SK-N-SH (cell line): ENCODE results near the gene KRAS.

ENCODE experiments used
- ELF1 ChIP-seq: IDR thresholded peaks from 2 replicates; pipeline ENCODE4 v1.4.0; 2012
- EP300 ChIP-seq, 2 experiments: IDR thresholded peaks; 2 replicates each; pipeline versions ENCODE4 v1.4.0 to v1.6.1; 2012; ENCODE audit warnings: borderline replicate concordance in 1 of 2, low read depth in 1 of 2, low read length in 1 of 2
- EZH2phosphoT487 ChIP-seq: fragments of 200-600 bp; sonication (generic); IDR thresholded peaks from 2 replicates; pipeline ENCODE4 v1.6.1; 2017; ENCODE audit warnings: low read depth, mixed run types, mild to moderate bottlenecking, antibody characterized with exemption, moderate library complexity, borderline replicate concordance
- GATA2 ChIP-seq: sonication (generic); formaldehyde crosslinking; IDR thresholded peaks from 2 replicates; pipeline ENCODE4 v1.5.0; 2020; ENCODE audit warnings: mild to moderate bottlenecking, missing genetic modification reagents
- JUND ChIP-seq: IDR thresholded peaks from 2 replicates; pipeline ENCODE4 v1.4.0; 2012
- NFIC ChIP-seq: IDR thresholded peaks from 2 replicates; pipeline ENCODE4 v1.4.0; 2012; ENCODE audit warnings: borderline replicate concordance
- NRF1 ChIP-seq: IDR thresholded peaks from 2 replicates; pipeline ENCODE4 v1.6.1; 2012; ENCODE audit warnings: low read depth, mild to moderate bottlenecking, low read length
- POLR2AphosphoS5 ChIP-seq: IDR thresholded peaks from 2 replicates; pipeline ENCODE4 v1.6.1; 2012; ENCODE audit warnings: low read depth, low read length
- RAD21 ChIP-seq: IDR thresholded peaks from 2 replicates; pipeline ENCODE4 v1.6.1; 2012; ENCODE audit warnings: mild to moderate bottlenecking, low read length
- RCOR1 ChIP-seq: fragments of 150-350 bp; IDR thresholded peaks from 2 replicates; pipeline ENCODE4 v1.6.1; 2017; ENCODE audit warnings: antibody characterized with exemption, low read length
- RFX5 ChIP-seq: IDR thresholded peaks from 2 replicates; pipeline ENCODE4 v1.6.1; 2012; ENCODE audit warnings: mild to moderate bottlenecking, improper control_type of control experiment, low read length
- YY1 ChIP-seq: IDR thresholded peaks from 2 replicates; pipeline ENCODE4 v1.4.0; 2012; ENCODE audit warnings: low read depth, mild to moderate bottlenecking
- TF ChIP-seq, protein P1 (sequence below): fragments of 200-600 bp; sonication (generic); IDR thresholded peaks from 2 replicates; pipeline ENCODE4 v1.6.1; 2017; ENCODE audit warnings: antibody characterized with exemption, mild to moderate bottlenecking, moderate library complexity
- TF ChIP-seq, protein P2 (sequence below): IDR thresholded peaks from 2 replicates; pipeline ENCODE4 v1.4.0; 2012; ENCODE audit warnings: low read depth

DNA sequence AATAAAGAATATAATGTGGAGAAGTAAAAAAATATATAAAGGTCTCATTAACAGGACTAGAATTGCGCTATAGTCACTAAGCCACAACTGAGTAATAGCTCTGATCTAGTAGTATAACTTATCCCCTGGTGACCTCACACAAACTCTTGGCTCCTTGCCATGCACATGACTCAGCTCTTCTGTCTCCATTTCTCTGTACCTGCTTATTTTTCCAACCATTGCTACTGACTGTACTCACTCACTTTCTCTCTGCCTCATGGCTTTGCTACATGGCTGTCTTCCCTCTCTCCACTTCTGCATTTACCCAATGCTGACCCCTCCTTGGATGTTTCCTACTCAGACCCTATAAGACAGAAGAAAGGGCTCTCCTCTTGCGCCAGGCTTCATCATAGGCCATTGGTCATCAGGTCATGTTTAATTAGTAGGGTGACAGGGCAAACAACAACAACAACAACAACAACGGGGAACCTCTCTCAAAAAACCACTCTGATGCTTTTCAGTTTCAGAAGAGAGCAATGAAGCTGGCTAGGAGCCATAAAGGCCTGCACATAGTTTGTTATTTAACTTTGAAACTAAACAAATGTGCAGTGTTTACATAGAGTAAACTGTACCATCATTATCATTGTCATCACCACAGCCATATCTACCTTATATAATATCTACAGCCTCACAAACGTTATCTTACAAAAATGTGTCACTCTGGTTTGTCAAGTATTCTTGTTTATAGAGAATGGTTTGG is 25.6 kb upstream of the KRAS start:
- TF ChIP-seq, protein P1, sequence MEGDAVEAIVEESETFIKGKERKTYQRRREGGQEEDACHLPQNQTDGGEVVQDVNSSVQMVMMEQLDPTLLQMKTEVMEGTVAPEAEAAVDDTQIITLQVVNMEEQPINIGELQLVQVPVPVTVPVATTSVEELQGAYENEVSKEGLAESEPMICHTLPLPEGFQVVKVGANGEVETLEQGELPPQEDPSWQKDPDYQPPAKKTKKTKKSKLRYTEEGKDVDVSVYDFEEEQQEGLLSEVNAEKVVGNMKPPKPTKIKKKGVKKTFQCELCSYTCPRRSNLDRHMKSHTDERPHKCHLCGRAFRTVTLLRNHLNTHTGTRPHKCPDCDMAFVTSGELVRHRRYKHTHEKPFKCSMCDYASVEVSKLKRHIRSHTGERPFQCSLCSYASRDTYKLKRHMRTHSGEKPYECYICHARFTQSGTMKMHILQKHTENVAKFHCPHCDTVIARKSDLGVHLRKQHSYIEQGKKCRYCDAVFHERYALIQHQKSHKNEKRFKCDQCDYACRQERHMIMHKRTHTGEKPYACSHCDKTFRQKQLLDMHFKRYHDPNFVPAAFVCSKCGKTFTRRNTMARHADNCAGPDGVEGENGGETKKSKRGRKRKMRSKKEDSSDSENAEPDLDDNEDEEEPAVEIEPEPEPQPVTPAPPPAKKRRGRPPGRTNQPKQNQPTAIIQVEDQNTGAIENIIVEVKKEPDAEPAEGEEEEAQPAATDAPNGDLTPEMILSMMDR: no peak
- no peak for TF ChIP-seq GATA2 (CRISPR knock-in tag)
- no peak; the same call in 1 of the 2 replicates for TF ChIP-seq POLR2AphosphoS5
- TF ChIP-seq ELF1: no peak
- no peak for TF ChIP-seq RFX5
- TF ChIP-seq EP300 (IDR thresholded peaks at IDR 0.05; ENCODE audit: borderline replicate concordance in 1 of 2, low read depth in 1 of 2, low read length in 1 of 2): 0 out of 4 replicates have a peak, but pooled peaks of 1 of the 2 experiments have one; percentile 19
- TF ChIP-seq RAD21: no peak
- TF ChIP-seq RCOR1: no peak
- TF ChIP-seq EZH2phosphoT487: no peak
- TF ChIP-seq YY1: no peak
- TF ChIP-seq JUND: peak; percentile 53
- TF ChIP-seq NFIC: peak; percentile 93
- no peak for TF ChIP-seq NRF1
- TF ChIP-seq, protein P2, sequence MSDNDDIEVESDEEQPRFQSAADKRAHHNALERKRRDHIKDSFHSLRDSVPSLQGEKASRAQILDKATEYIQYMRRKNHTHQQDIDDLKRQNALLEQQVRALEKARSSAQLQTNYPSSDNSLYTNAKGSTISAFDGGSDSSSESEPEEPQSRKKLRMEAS: no peak
